GM12864 (cell line): Measurements from ENCODE around the gene ACTL10.

Experiments
- DNase-seq: peaks from one replicate; pipeline ENCODE4 v3.0.0-alpha.2; 2011; ENCODE audit warnings: low read depth
- H3K4me3 ChIP-seq: 2 replicates; pipeline ENCODE4 v1.5.1; 2011; ENCODE audit warnings: mild to moderate bottlenecking, low read depth, low read length, control low read depth
- CTCF ChIP-seq: IDR thresholded peaks from 2 replicates; pipeline ENCODE4 v1.5.1; 2011; ENCODE audit warnings: low read depth, mild to moderate bottlenecking, moderate library complexity, low read length, control low read depth, inconsistent platforms; ENCODE audit errors: missing control alignments

ACTL10 gene

GRCh38 chr20:33686100-33686983 is 19.6 kb downstream of the ACTL10 start, which contains the start of gene E2F1:
Gene E2F1 (minus strand): TSS chr20:33686385. CDS start chr20:33686264, 121 bp downstream.
- peak; percentile 12 for TF ChIP-seq CTCF
- DNase-seq, result peak; percentile 65
- H3K4me3 ChIP-seq, result peak within 1 kb of the TSS; percentile 66

- no peak for DNase-seq
- H3K4me3 ChIP-seq, result no peak overlapping the region
- TF ChIP-seq CTCF, result no peak
Measured at GRCh38 chr20:33686984-33687366, 20.2 kb downstream of the ACTL10 start.

- DNase-seq, result no peak
- TF ChIP-seq CTCF, result no peak
- no peak overlapping the region for H3K4me3 ChIP-seq
Measured at GRCh38 chr20:33687370-33687915, 20.7 kb downstream of the ACTL10 start.

- H3K4me3 ChIP-seq, result no peak overlapping the region
- TF ChIP-seq CTCF, result no peak
- no peak for DNase-seq
Measured at GRCh38 chr20:33687993-33688937, 21.5 kb downstream of the ACTL10 start.

- TF ChIP-seq CTCF, result no peak
- no peak for DNase-seq
Measured at GRCh38 chr20:33688938-33689424, 22.2 kb downstream of the ACTL10 start.

GRCh38 chr20:33689493-33689892 is 22.8 kb downstream of the ACTL10 start:
- H3K4me3 ChIP-seq, result no peak overlapping the region
- no peak for TF ChIP-seq CTCF

More at GRCh38 chr20:33688938-33689424, 22.2 kb downstream of the ACTL10 start:
- no peak overlapping the region for H3K4me3 ChIP-seq

More at GRCh38 chr20:33689493-33689892, 22.8 kb downstream of the ACTL10 start:
- DNase-seq, result no peak
